Stimulated activated CD4-positive, alpha-beta T cell treated with anti-CD3 and anti-CD28 coated beads, Interleukin-4, amount 100 ng/mL, for 48 hours (primary cell): ENCODE data around the gene LTBP2.

Experiments used
- DNase-seq, 2 donors: peaks; one replicate each; pipeline ENCODE4 v3.0.0-alpha.2; 2020; ENCODE audit warnings: low read depth in 2 of 2

The LTBP2 gene

DNA sequence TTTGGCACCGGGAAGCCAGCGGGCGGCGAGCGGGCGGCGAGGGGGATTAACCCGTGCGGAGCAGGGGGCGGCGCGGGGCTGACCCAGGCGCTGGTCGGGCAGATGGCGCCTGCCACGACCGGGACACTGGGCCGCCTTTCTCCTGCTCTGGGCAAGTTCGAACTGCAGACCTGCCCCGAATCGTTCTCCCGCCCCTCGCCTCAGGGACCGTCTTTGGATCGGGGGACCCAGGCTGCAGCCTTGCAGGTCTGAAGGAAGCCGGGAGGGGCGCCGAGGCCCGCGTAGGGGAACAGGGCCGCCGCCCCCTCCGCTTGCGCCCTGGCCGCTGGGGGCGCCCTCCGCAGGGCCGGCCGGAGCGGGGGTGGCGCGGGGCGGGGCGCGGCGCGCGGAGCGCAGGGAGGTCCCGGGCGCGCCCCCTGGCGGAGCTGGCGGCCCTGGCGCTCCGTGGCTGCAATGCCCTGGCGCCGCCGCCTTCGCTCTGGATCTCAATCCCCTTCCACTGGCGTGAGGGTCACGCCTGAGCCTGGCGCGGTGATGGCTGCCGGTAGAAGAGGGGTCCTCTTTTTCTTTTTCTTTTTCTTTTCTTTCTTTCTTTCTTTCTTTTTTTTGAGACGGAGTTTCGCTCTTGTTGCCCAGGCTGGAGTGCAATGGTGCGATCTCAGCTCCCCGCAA is 449 bp upstream of the LTBP2 start:
- peak; percentile 80 to 81 for DNase-seq

DNA sequence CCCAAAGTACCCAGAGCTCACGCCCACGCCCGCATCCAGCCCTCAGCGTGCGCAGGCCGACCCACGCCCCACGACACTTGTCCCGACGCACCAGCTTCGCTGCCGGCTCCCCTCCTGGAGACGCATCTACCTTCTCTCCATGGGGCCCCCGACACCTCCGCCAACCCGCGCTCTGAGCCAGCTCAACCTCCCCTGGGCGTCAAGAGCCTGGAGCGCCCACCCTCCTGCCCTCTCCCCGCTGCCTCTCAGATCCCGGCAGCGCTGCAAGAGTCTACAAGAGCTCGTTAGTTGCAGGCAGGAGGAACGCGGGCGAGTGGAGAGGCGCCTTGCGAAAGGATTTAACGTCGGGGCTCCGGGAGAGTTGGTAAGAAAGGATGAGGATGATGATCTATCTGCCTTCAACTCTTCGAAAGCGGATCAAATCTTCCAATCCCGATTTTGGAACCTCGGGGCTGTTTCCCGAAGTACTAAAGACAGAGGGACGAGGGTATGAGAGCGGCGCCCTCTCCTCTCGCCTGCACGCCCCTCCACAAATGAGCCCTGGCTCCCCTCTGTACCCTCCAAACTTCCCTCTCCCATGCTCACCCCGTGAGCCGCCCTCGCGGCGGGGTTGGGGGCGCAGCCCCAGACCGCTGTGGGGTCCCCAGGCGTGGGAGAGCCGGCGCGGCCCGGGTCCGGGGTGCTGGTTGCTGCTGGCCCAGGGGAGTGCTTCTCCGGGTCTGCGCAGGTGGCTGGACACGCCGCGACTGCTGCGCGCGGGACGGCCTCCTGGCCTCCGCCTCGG is 979 bp downstream of the LTBP2 start:
- no peak for DNase-seq

DNA sequence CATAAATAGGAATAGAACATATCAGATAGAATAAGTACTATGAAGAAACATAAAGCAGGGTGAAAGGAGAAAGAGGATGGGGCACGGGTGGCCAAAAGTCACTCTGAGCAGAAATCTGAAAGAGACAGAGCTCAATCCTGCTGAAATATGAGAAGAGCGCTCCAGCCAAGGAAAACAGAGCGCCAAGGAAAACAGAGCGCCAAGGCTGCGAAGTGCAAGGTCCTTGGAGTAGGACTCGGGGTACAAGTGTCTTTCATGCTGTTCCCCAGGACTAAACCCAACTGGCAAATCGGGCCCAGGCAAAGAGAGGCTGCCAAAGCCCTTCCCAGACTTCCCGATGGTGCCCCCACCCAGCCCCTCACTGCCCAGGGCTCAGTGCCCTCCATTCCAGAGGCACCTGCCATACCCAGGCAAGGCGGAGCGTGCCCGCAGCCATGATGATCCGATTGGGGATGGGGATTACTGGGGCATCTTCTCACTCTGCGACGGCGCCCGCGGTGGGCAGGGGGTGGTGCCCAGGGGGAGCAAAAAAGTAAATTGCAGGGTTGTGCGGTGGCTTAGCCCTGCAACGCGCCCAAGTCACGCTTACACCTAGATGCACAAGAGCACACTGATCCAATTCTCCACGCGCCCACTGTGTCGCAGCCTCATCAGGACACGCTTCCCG is 1.7 kb downstream of the LTBP2 start:
- DNase-seq, result no peak

DNA sequence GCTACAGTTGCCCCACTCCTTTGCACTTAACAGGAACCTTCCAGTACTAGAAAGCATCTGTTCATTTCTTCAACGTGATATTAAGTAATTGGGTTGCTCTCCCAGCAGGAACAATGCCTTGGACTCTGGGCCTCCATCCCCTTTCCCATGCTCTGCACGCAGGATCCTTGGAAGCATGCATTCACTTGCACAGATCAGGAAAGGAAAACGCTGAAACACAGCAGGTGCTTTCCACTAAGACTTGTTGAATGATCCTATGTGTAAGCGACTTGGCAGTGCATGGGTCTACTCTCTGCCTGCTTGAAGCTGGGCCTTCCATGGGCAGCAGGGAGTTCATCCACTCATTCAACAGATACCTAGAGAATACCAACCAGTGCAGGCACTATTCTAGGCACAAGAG is 2.3 kb downstream of the LTBP2 start:
- DNase-seq, result no peak

- peak; percentile 81 to 89 for DNase-seq
These were observed 3.0 kb downstream of the LTBP2 start for GRCh38 chr14:74608959-74609611.

GRCh38 chr14:74606727-74607126 is 5.3 kb downstream of the LTBP2 start:
- no peak for DNase-seq

GRCh38 chr14:74605531-74606223 is 6.4 kb downstream of the LTBP2 start:
- no peak for DNase-seq

DNA sequence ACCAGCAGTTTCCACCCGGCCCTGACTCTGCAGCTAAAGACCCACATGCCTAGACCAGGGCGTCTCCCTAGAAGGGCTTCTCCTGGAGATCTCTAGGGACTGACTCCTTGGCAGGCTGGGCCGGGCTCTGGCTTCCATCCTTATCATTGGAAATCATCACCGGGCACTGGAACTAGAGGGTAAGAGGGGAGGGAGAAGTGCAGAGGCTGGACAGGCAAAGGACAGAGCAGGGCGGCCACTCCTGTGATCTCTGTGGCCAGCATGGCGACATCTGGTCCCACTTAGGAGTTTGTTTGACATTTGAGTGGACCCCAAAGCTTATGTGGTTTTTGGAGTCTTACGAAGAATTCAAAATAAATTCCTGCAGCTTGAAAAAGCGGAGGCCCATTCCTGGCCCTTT is 7.1 kb downstream of the LTBP2 start:
- no peak for DNase-seq

DNA sequence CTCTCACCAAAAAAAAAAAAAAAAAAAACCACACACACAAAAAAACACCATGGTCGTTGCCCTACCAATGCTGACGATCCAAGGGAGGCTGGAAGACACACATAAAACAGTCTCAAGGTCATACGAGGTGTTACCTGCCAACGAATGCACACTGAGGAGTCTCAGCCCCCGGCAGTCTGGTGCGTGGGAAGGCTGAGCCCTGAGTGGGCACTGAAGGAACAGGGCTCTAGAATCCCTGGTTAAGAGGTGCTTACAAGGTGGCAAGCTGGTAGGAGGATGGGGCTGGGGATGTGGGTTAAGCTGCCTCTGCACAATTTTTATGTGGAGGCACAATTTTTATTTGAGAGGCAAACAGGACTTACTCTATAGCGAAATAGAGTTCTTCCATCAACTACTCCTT is 7.9 kb downstream of the LTBP2 start:
- no peak for DNase-seq

- DNase-seq, result no peak
These were observed 10.1 kb downstream of the LTBP2 start for GRCh38 chr14:74601982-74602381.

DNA sequence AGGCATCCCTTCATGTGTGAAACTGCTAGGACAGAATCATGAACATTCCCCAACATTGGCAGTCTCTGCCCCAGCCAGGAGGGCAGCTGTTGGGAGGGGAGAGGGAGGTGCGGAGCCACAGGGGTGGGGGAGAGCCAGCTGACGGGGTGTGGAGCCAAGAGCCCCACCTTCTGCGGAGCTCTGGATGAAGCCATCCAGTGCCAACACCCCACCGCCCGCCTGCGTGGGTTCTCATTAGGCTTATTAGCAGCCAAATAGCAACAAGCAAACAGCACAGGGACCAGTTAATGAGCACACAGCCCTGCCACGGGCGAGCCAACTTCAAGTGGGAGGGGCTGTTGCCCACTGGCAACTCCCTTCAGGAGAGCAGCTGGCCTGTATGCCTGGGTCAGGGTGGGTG is 12.1 kb downstream of the LTBP2 start:
- DNase-seq, result no peak

GRCh38 chr14:74599321-74599761 is 12.7 kb downstream of the LTBP2 start:
- DNase-seq, result no peak

- DNase-seq, result no peak
These were observed 15.1 kb downstream of the LTBP2 start for GRCh38 chr14:74596741-74597450.

DNA sequence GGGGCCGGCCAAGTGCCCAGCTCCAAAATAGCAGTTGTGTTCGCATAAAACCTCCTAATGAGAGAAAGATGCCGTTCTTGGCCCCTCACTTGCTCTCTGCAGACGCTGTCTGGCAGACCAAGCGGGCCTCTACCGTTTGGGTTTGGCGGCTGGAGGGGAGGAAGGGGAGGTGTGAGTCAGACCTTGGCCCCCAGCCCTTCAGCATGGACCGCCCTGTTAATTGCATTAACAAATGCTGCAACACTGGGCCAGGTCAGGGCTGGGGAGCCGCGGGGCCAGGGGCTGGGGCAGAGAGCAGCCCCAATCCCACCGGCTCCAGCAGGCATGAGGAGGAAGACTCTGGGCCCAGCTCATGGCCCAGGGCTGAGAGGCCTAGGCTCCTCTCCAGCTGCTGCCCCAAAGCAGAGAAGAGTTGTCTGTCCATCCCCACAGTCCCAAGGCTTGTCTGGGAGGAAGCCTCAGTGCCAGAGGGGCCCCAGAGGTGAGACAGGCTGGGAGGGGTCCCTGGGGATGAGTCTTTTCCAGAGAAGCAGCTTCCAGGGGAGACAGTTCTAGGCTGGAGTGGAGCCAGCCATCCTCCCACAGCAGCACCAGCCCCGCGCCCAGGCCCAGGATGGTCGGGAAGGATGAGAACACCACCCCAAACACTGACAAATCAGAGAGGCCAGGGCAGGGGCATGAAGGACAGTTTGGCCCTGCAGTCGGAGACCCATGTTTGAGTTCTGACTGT is 16.9 kb downstream of the LTBP2 start:
- DNase-seq, result no peak

DNA sequence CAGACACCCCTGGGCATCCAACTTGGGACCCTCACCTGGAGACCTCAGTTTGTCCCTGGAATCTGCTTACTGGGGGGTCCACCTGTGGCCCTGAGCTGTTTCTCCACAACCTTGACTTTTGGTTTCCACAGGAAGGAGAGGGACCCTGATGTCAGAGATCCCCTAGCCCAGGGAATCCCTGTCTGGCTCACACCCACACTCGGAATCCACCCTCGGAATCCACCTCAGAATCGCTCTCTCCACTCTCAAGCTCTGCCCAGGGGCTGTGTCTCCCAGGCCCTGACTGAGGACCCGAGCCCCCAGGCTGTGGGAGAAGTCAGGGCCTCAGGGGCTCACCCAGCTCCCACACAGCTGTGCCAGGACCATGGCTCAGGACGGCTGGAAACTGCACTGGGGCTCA is 17.4 kb downstream of the LTBP2 start:
- no peak for DNase-seq

DNA sequence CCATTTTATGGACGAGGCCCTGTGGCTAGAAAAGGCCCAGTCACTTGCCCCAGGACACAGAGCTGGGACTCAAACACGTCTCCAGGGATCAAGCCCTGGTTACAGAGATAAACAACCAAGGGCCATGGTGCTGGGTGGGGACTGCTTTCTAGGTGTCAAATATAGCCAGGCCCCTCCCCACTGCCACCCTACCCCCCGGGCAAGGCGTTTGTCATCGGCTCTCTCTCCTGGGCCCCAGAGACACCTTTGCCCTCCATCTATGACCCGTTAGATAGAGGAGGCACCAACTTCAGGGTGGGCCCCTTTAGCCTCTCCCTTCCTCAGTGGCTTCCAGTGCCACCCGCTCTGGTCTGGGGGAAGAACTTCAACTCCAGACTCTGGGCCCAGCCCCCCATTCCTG is 18.0 kb downstream of the LTBP2 start:
- no peak for DNase-seq

DNA sequence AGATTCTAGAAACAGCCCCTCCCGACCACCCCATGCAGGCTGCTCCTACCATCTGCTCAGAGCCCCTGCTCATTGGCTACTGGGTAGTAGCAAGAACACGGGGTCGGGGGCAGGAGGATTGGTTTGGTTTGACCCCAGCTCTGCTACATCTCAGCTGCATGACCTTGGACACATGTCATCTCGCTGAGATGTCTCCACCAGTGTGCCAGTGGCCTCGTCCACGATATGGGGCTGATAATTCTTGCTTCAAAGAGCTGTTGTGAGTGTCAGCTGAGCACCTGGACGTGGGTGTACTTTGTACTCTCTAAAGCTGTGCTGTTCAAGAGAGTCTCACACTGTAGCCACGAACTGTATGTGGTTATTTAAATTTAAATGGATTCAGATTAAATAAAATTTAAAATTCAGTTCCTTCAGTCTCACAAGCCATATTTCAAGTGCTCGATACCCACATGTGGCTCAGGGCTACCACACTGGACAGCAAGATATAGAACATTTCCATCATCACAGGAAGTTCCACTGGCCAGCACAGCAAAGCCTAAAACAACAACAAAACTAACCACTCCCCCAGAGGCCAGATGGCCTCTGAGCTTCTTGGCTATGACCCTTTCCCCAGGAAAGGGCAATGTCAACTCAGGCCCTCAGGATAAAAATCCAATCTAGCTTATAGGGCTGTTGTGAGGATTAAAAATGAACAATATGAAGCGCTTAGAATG is 18.6 kb downstream of the LTBP2 start:
- no peak for DNase-seq

DNA sequence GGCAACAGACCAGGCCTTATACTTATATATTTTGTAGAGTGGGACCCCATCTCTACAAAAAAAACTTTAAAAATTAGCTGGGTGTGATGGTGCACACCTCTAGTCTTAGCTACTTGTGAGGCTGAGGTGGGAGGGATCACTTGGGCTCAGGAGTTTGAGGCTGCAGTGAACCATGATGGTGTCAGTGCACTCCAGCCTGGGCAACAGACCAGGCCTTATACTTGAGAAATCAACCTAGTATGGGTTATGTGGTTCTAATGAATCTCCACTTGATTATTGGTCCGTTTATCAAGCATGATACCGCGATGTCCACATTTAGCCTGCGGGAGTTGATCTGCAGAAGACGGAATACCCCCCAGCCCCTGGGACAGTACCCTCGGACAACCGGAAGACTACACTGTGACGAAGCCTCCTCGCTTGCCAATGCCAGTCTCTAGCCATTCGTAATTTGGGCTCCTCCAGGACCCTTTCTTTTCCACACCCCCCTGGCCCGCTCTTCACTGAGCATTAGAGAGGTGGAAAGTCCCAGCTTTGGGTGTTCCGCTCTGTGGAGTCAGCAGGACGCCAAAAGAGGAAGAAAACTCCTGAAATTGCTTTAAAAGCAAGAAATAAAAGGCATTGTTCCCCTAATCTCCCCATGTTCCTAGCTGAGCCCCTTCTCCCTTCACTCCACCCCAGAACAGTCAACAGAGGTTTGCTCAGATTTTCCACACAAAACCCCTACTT is 19.4 kb downstream of the LTBP2 start:
- DNase-seq, result no peak

DNA sequence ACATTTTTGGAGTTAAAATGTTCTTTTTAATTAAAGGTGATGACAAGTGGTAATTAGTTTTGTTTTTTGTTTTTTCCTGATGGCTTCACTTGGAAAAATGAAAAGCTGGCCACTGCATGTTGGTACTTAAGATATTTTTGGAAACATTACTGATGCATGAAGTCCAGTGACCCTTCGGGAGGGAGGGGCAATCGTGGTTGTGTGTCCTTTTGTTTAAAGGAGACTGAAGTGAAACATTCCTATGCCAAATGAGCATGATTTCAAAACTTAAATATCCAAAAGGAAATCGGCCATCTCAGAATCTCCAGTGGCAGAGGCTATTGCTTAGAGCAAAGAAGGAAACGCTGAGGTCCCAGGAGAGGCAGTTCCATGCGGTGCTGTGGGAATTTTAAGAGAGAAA is 20.1 kb downstream of the LTBP2 start:
- DNase-seq, result no peak
